HG02973 (cell line): ENCODE data around the gene ONECUT2.

ENCODE experiments used
- ATAC-seq: cut with Tn5 transposase; IDR thresholded peaks from one replicate; pipeline ENCODE4 v1.9.1; 2021; ENCODE audit warnings: moderate library complexity; ENCODE audit not compliant: unreplicated experiment

ONECUT2 gene

GRCh38 chr18:57431002-57431382, 4.2 kb upstream of the ONECUT2 start:
- ATAC-seq: no peak

- ATAC-seq: no peak
Observed at GRCh38 chr18:57431467-57432080, 3.6 kb upstream of the ONECUT2 start.

GRCh38 chr18:57432140-57432539, 3.0 kb upstream of the ONECUT2 start:
- ATAC-seq: no peak

- ATAC-seq: no peak
Observed at GRCh38 chr18:57432751-57433400, 2.3 kb upstream of the ONECUT2 start.

GRCh38 chr18:57433482-57433881, 1.7 kb upstream of the ONECUT2 start:
- ATAC-seq: no peak

- ATAC-seq: no peak
Observed at GRCh38 chr18:57433934-57434535, 1.1 kb upstream of the ONECUT2 start.

- ATAC-seq: no peak
Observed at GRCh38 chr18:57435846-57436190, 644 bp downstream of the ONECUT2 start.

GRCh38 chr18:57436191-57436964, 1.2 kb downstream of the ONECUT2 start:
- no peak for ATAC-seq

GRCh38 chr18:57436965-57437333, 1.8 kb downstream of the ONECUT2 start:
- ATAC-seq: no peak

- ATAC-seq: no peak
Observed at GRCh38 chr18:57437402-57437765, 2.2 kb downstream of the ONECUT2 start.

GRCh38 chr18:57437766-57438671, 2.8 kb downstream of the ONECUT2 start:
- ATAC-seq: no peak

GRCh38 chr18:57438743-57439608, 3.8 kb downstream of the ONECUT2 start:
- ATAC-seq: no peak

- no peak for ATAC-seq
Observed at GRCh38 chr18:57439609-57439968, 4.4 kb downstream of the ONECUT2 start.

- ATAC-seq: no peak
Observed at GRCh38 chr18:57439985-57440330, 4.8 kb downstream of the ONECUT2 start.

- ATAC-seq: no peak
Observed at GRCh38 chr18:57440331-57441070, 5.3 kb downstream of the ONECUT2 start.

GRCh38 chr18:57441071-57441794, 6.1 kb downstream of the ONECUT2 start:
- no peak for ATAC-seq

- no peak for ATAC-seq
Observed at GRCh38 chr18:57443247-57443646, 8.1 kb downstream of the ONECUT2 start.

GRCh38 chr18:57443702-57444101, 8.5 kb downstream of the ONECUT2 start:
- no peak for ATAC-seq

- no peak for ATAC-seq
Observed at GRCh38 chr18:57444301-57444759, 9.2 kb downstream of the ONECUT2 start.
